H9 (cell line): ENCODE measurements around the gene LYPD4. TPM values are rescaled to one million over a fixed set of nuclear protein-coding genes. Genes with fewer than 3 reads are reported as not detected.

Experiments used
- DNase-seq: peaks from one replicate; pipeline ENCODE4 v3.0.0-alpha.2; 2017
- H2AFZ ChIP-seq: one replicate; pipeline ENCODE4 v1.6.1; 2013; ENCODE audit warnings: mild to moderate bottlenecking, low read length, control low read depth, moderate library complexity
- H2AK5ac ChIP-seq: 2 replicates; pipeline ENCODE4 v1.6.1; 2013; ENCODE audit warnings: low read length, control low read depth, mixed read lengths; ENCODE audit not compliant: insufficient read length
- H2BK120ac ChIP-seq: one replicate; pipeline ENCODE4 v1.6.1; 2013; ENCODE audit warnings: low read depth, mild to moderate bottlenecking, low read length, control low read depth, inconsistent platforms; ENCODE audit not compliant: poor library complexity, severe bottlenecking
- H2BK12ac ChIP-seq: 2 replicates; pipeline ENCODE4 v1.6.1; 2013; ENCODE audit warnings: low read length, control low read depth, mixed read lengths, low read depth; ENCODE audit not compliant: insufficient read length
- H2BK15ac ChIP-seq: 2 replicates; pipeline ENCODE4 v1.6.1; 2013; ENCODE audit warnings: low read depth, low read length, control low read depth
- H2BK20ac ChIP-seq: one replicate; pipeline ENCODE4 v1.6.1; 2013; ENCODE audit warnings: low read depth, mild to moderate bottlenecking, low read length, control low read depth, inconsistent platforms; ENCODE audit not compliant: poor library complexity, severe bottlenecking
- H2BK5ac ChIP-seq: 2 replicates; pipeline ENCODE4 v1.6.1; 2013; ENCODE audit warnings: low read length, control low read depth, mixed read lengths; ENCODE audit not compliant: insufficient read length
- H3K14ac ChIP-seq: 2 replicates; pipeline ENCODE4 v1.6.1; 2013; ENCODE audit warnings: low read length, control low read depth; ENCODE audit not compliant: insufficient read depth
- H3K18ac ChIP-seq: 2 replicates; pipeline ENCODE4 v1.6.1; 2013; ENCODE audit warnings: low read depth, mild to moderate bottlenecking, mixed read lengths, low read length, control low read depth; ENCODE audit not compliant: insufficient read length
- H3K23ac ChIP-seq: 2 replicates; pipeline ENCODE4 v1.6.1; 2013; ENCODE audit warnings: low read length, control low read depth, mixed read lengths, low read depth; ENCODE audit not compliant: insufficient read length
- H3K23me2 ChIP-seq: 2 replicates; pipeline ENCODE4 v1.6.1; 2013; ENCODE audit warnings: low read depth, mild to moderate bottlenecking, mixed read lengths, low read length, control low read depth; ENCODE audit not compliant: insufficient read length, poor library complexity, severe bottlenecking
- H3K27ac ChIP-seq: 2 replicates; pipeline ENCODE4 v1.5.1; 2013; ENCODE audit warnings: low read length, control low read depth, mixed read lengths, low read depth; ENCODE audit not compliant: insufficient read length
- H3K27me3 ChIP-seq: 2 replicates; pipeline ENCODE4 v1.6.1; 2013; ENCODE audit warnings: low read length, control low read depth, inconsistent platforms; ENCODE audit not compliant: insufficient read depth
- H3K4ac ChIP-seq: 2 replicates; pipeline ENCODE4 v1.6.1; 2013; ENCODE audit warnings: low read depth, mild to moderate bottlenecking, control low read depth, inconsistent platforms, low read length, moderate library complexity
- H3K4me1 ChIP-seq: 2 replicates; pipeline ENCODE4 v1.6.1; 2013; ENCODE audit warnings: low read length, control low read depth, inconsistent platforms; ENCODE audit not compliant: insufficient read depth
- H3K4me2 ChIP-seq: 2 replicates; pipeline ENCODE4 v1.6.1; 2013; ENCODE audit warnings: low read length, control low read depth, mixed read lengths; ENCODE audit not compliant: insufficient read length, insufficient read depth
- H3K56ac ChIP-seq: 2 replicates; pipeline ENCODE4 v1.6.1; 2013; ENCODE audit warnings: low read depth, mild to moderate bottlenecking, mixed read lengths, low read length, control low read depth; ENCODE audit not compliant: insufficient read length
- H3K79me1 ChIP-seq: 2 replicates; pipeline ENCODE4 v1.6.1; 2013; ENCODE audit warnings: low read depth, mild to moderate bottlenecking, moderate library complexity, low read length, control low read depth, inconsistent platforms; ENCODE audit not compliant: insufficient read depth, poor library complexity, severe bottlenecking
- H3K79me2 ChIP-seq: 2 replicates; pipeline ENCODE4 v1.6.1; 2013; ENCODE audit warnings: low read length, control low read depth, inconsistent platforms; ENCODE audit not compliant: insufficient read depth
- H3K9ac ChIP-seq: 2 replicates; pipeline ENCODE4 v1.6.1; 2013; ENCODE audit warnings: low read length, control low read depth, mixed read lengths; ENCODE audit not compliant: insufficient read length; ENCODE audit errors: extremely low read depth
- H3K9me3 ChIP-seq: one replicate; pipeline ENCODE4 v1.6.1; 2013; ENCODE audit warnings: low read depth, low read length, inconsistent platforms; ENCODE audit not compliant: control insufficient read depth
- H3T11ph ChIP-seq: one replicate; pipeline ENCODE4 v1.6.1; 2013; ENCODE audit warnings: mild to moderate bottlenecking, low read length, control low read depth, inconsistent platforms
- H4K20me1 ChIP-seq: one replicate; pipeline ENCODE4 v1.6.1; 2013; ENCODE audit not compliant: control insufficient read depth, insufficient read length, insufficient read depth
- H4K5ac ChIP-seq: 2 replicates; pipeline ENCODE4 v1.6.1; 2013; ENCODE audit warnings: low read depth, mild to moderate bottlenecking, mixed read lengths, low read length, control low read depth; ENCODE audit not compliant: insufficient read length
- H4K8ac ChIP-seq: replicated peaks from 2 replicates; pipeline ENCODE4 v1.6.1; 2013; ENCODE audit warnings: low read length, control low read depth, mixed read lengths, low read depth; ENCODE audit not compliant: insufficient read length
- H4K91ac ChIP-seq: 2 replicates; pipeline ENCODE4 v1.6.1; 2013; ENCODE audit warnings: low read depth, mild to moderate bottlenecking, moderate library complexity, mixed read lengths, low read length, control low read depth; ENCODE audit not compliant: insufficient read length
- H3K27ac Mint-ChIP-seq, 3 experiments: 2 replicates in 2 of 3; 3 replicates in 1 of 3; pipeline ENCODE4 v1.8.0; 2020 to 2021; ENCODE audit warnings: mixed read lengths in 3 of 3, mild to moderate bottlenecking in 1 of 3, moderate library complexity in 1 of 3
- H3K27me3 Mint-ChIP-seq: 2 replicates; pipeline ENCODE4 v1.8.0; 2021; ENCODE audit warnings: low read depth, mild to moderate bottlenecking, moderate library complexity, mixed read lengths
- H3K36me3 Mint-ChIP-seq, 3 experiments: 2 replicates in 2 of 3; 3 replicates in 1 of 3; pipeline ENCODE4 v1.8.0; 2020 to 2021; ENCODE audit warnings: low read depth in 3 of 3, mixed read lengths in 3 of 3; ENCODE audit not compliant: insufficient read depth in 1 of 3
- H3K4me1 Mint-ChIP-seq, 2 experiments: 2 replicates each; pipeline ENCODE4 v1.8.0; 2020; ENCODE audit warnings: mixed read lengths in 2 of 2
- H3K4me3 Mint-ChIP-seq, 2 experiments: 2 replicates in 1 of 2; 3 replicates in 1 of 2; pipeline ENCODE4 v1.8.0; 2020 to 2021; ENCODE audit warnings: mild to moderate bottlenecking in 2 of 2, mixed read lengths in 2 of 2, moderate library complexity in 1 of 2
- H3K9me3 Mint-ChIP-seq, 2 experiments: 2 replicates in 1 of 2; 3 replicates in 1 of 2; pipeline ENCODE4 v1.8.0; 2020; ENCODE audit warnings: mild to moderate bottlenecking in 2 of 2, mixed read lengths in 2 of 2, moderate library complexity in 1 of 2
- CTCF ChIP-seq: fragments of 200-600 bp; sonication (generic); conservative IDR thresholded peaks from 3 replicates; pipeline ENCODE4 v1.8.0; 2021; ENCODE audit warnings: antibody characterized with exemption, mild to moderate bottlenecking
- WGBS: extraction: QIAGEN DNeasy Blood & Tissue Kit; methylation state at CpG from one replicate; pipeline ENCODE4 v1.1.7; 2013; ENCODE audit warnings: missing lambda C conversion rate, low lambda C conversion rate, mixed read lengths; ENCODE audit not compliant: insufficient read length; ENCODE audit errors: extremely low coverage; 5-methylcytosine and 5-hydroxymethylcytosine counted together
- total RNA-seq: library from RNA; stranded (reverse); gene quantifications from 2 replicates; pipeline ENCODE4 v1.2.1, GENCODE V29; 2021

LYPD4 gene
- total RNA-seq, 1 experiment from 2014 or later = not detected

- Histone ChIP-seq H3K4ac (no peak overlapping the region), H4K5ac (no peak overlapping the region), H4K20me1 (no peaks in the 10 kb centered on the region), H2BK20ac (no peak overlapping the region), H2AK5ac (no peak overlapping the region), H3K27ac (no peak overlapping the region), H2BK120ac (no peak overlapping the region), H2BK15ac (no peak overlapping the region), H3T11ph (no peak overlapping the region), H3K9ac (no peak overlapping the region), H3K27me3 (no peaks in the 10 kb centered on the region), H2BK5ac (no peak overlapping the region), H3K9me3 (no peaks in the 10 kb centered on the region), H3K56ac (no peak overlapping the region), H4K8ac (no peak overlapping the region), H3K23me2 (no peaks in the 10 kb centered on the region), H3K79me1 (no peaks in the 10 kb centered on the region), H4K91ac (no peak overlapping the region), H2BK12ac (no peak overlapping the region), H2AFZ (no peak overlapping the region), H3K4me1 (no peaks in the 10 kb centered on the region), H3K4me2 (no peak overlapping the region), H3K14ac (no peak overlapping the region), H3K79me2 (no peaks in the 10 kb centered on the region), H3K23ac (no peak overlapping the region), H3K18ac (no peak overlapping the region)
- H3K4me1 Mint-ChIP-seq = no peaks in the 10 kb centered on the region
- H3K4me3 Mint-ChIP-seq = no peak overlapping the region
- no peak for TF ChIP-seq CTCF
- WGBS = no CpG with 5 or more reads among the region's 9 CpGs
- H3K9me3 Mint-ChIP-seq = peaks cover 11 to 79% of the 10 kb centered on the region in 2 experiments
- no peak for DNase-seq
- no peak overlapping the region for H3K27ac Mint-ChIP-seq
- H3K27me3 Mint-ChIP-seq = peaks cover 7% of the 10 kb centered on the region
- H3K36me3 Mint-ChIP-seq = peaks cover 0 to 10% (median 0%) of the 10 kb centered on the region in 3 experiments; a peak in 2 of 7 replicates
Observed at GRCh38 chr19:41799444-41800000, 45.0 kb downstream of the LYPD4 start.
